ENCODE results near the gene TMEM187. TPM values are rescaled to one million over a fixed set of nuclear protein-coding genes. Genes with fewer than 3 reads are reported as not detected.
A peak's percentile ranks its signal among the peaks of the same experiment; 100 is the strongest.

The TMEM187 gene
- total RNA-seq, 1 donor from 2014 or later = 14.4 TPM

DNA sequence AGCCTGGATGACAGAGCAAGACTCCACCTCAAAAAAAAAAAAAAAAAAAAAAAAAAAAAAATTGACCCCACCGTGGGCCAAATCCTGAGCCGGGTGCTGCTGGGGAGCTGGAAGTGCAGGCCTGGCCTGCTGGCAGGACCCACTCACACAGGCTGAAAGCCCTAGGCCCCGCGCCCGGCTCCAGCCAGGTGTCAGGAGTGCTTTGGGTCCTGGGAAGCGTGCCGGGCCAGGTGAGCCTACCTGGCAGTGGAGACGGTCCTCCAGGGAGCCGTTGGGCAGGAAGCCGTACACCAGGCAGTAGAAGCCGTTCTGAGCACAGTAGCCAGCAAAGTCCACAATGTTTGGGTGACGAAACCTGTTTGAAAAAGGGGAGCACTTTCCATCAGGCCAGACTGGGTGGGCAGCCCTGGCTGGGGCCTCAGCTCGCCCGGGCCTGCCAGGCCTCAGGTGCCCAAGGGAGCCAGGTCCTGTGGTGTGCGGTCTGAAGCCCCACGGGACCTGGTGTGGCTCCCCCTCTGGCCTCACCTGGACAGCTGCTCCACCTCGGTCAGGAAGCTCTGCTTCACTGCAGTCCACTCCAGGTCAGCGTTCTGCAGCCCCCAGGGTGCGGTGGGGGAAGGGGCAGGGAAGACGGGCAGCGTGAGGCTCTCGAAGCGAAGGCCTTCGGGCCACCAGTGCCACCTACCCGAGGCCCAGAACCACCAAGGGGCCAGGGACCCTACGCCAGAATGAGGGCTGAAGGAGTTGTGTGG, 45.4 kb downstream of the TMEM187 start:
- H3K9me3 Mint-ChIP-seq = no peaks in the 10 kb centered on the region
- H3K27ac Mint-ChIP-seq = no peak overlapping the region
- H3K27me3 Mint-ChIP-seq = no peaks in the 10 kb centered on the region

GRCh38 chrX:154018518-154019060, 46.0 kb downstream of the TMEM187 start:
- Mint-ChIP-seq H3K27ac (peak overlapping the region; percentile 89), H3K36me3 (no peaks in the 10 kb centered on the region), H3K27me3 (no peaks in the 10 kb centered on the region), H3K4me1 (ENCODE audit: unreplicated experiment) (peaks cover 9% of the 10 kb centered on the region), H3K9me3 (no peaks in the 10 kb centered on the region), H3K4me3 (peak overlapping the region; percentile 88)
- no peak for TF ChIP-seq CTCF (conservative IDR thresholded peaks at IDR 0.05)
- DNase-seq (ENCODE audit: extremely low spot score, unreplicated experiment) = no peak

More for the DNA sequence above, 45.4 kb downstream of the TMEM187 start:
- no peak for TF ChIP-seq CTCF (conservative IDR thresholded peaks at IDR 0.05)
- H3K36me3 Mint-ChIP-seq = no peaks in the 10 kb centered on the region
- H3K4me1 Mint-ChIP-seq (ENCODE audit: unreplicated experiment) = peaks cover 4% of the 10 kb centered on the region
- DNase-seq (ENCODE audit: extremely low spot score, unreplicated experiment) = no peak
- H3K4me3 Mint-ChIP-seq = no peak overlapping the region

GRCh38 chrX:154019061-154019621, 46.6 kb downstream of the TMEM187 start:
- Mint-ChIP-seq H3K4me1 (ENCODE audit: unreplicated experiment) (peaks cover 13% of the 10 kb centered on the region), H3K4me3 (peak overlapping the region; percentile 88), H3K36me3 (no peaks in the 10 kb centered on the region), H3K27ac (peak overlapping the region; percentile 89), H3K9me3 (no peaks in the 10 kb centered on the region), H3K27me3 (no peaks in the 10 kb centered on the region)
- TF ChIP-seq CTCF (conservative IDR thresholded peaks at IDR 0.05) = no peak
- DNase-seq (ENCODE audit: extremely low spot score, unreplicated experiment) = no peak

DNA sequence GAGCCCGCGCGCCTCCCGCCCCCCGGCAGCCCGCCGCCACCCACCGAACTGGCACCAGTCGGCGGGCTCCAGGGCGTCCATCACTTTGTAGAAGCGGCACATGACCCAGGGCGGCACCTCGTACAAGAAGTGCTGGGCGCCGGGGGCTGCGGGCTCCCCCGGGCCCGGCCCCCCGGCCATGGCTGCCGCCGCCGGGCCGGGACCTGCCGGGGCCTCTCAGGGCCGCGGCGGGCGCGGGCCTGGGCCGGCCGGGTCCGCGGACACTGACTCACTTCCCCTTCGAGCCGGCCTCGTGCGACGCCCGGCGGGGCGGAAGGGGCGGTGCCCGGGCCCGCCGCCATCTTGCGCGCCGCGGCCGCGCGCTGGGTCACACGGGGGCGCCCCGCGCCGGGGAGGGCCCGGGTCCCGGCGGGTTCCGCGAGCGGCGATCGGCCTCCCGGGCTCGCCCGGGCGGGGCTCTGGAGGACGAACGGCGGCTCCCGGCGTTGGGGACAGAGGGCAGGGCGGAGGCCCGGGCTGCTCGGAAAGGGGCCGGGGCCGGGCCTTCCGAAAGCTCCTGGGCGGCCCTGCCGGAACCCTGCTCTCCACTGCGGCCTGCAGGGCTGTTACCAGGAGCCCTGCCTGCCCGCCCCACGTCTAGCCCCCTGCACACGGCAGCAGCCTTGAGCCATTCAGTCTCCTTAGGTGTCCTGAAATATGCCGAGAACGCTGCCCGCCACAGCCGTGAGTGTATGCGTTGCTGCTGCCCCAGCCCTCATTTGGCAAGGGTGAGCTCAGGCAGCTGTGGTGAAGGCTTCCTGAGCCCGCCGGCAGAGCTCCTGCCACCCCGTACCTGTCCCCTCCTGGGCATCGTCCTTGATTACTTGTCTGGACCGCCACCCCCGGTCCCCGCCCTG, 47.3 kb downstream of the TMEM187 start, which contains the start of gene IRAK1:
IRAK1 (minus strand) TSS at position 270 of the 896 bp plus-strand sequence; CDS start at position 180, 90 bp downstream.
- H3K9me3 Mint-ChIP-seq = no peaks in the 10 kb centered on the region
- peak within 1 kb of the TSS; percentile 88 for H3K4me3 Mint-ChIP-seq
- TF ChIP-seq CTCF (conservative IDR thresholded peaks at IDR 0.05) = no peak
- peak within 1 kb of the TSS; percentile 89 for H3K27ac Mint-ChIP-seq
- DNase-seq (ENCODE audit: extremely low spot score, unreplicated experiment) = no peak
- peaks cover 13% of the 10 kb centered on the region for H3K4me1 Mint-ChIP-seq (ENCODE audit: unreplicated experiment)
- H3K27me3 Mint-ChIP-seq = no peaks in the 10 kb centered on the region
- H3K36me3 Mint-ChIP-seq = no peaks in the 10 kb centered on the region

DNA sequence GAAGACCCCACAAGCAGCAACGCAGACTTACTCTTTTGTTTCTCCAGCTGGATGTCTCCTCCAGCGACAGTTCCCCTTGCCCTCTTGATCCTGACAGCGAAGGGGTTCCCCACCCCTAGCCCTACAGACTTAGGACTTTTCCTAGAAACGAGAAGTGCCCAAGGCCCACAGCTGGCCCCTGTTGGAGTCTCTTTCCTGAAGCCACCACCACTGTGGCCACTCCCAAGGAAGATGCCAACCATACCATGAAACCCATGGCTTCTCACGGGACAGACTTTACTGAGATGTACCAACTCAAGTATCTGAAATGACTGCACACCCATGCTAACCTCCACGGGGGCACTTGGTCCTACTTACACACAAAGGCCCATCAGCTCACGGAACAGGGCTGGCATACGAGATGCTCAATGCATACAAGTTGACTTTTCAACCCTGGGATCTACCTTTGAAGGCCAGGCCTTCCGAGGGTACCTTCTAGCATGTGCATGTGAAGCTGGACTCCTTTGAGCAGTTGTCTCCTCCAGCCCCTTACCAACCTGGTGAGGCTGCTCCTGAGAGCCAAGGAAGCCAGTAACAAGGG, 48.1 kb downstream of the TMEM187 start:
- H3K9me3 Mint-ChIP-seq = no peaks in the 10 kb centered on the region
- H3K36me3 Mint-ChIP-seq = no peaks in the 10 kb centered on the region
- no peaks in the 10 kb centered on the region for H3K27me3 Mint-ChIP-seq
- peak overlapping the region; percentile 83 for H3K27ac Mint-ChIP-seq
- H3K4me1 Mint-ChIP-seq (ENCODE audit: unreplicated experiment) = peaks cover 15% of the 10 kb centered on the region
- no peak for TF ChIP-seq CTCF (conservative IDR thresholded peaks at IDR 0.05)
- DNase-seq (ENCODE audit: extremely low spot score, unreplicated experiment) = no peak
- peak overlapping the region; percentile 86 for H3K4me3 Mint-ChIP-seq
